HepG2 (cell line): ENCODE data around the gene NR2F1. TPM values are rescaled to one million over a fixed set of nuclear protein-coding genes. Genes with fewer than 3 reads are reported as not detected.

Experiments used
- ATF4 ChIP-seq, 2 experiments: fragments of 450-650 bp in 1 of 2; sonication (generic) in 1 of 2; formaldehyde crosslinking; IDR thresholded peaks; 2 replicates each; pipeline versions ENCODE4 v1.5.0 to v1.8.0; 2020 to 2022; ENCODE audit warnings: mild to moderate bottlenecking in 1 of 2, missing genetic modification reagents in 1 of 2
- FOXJ3 ChIP-seq: sonication (generic); formaldehyde crosslinking; IDR thresholded peaks from 2 replicates; pipeline ENCODE4 v1.4.0; 2020; ENCODE audit warnings: missing genetic modification reagents, mild to moderate bottlenecking, borderline replicate concordance
- GMEB1 ChIP-seq: sonication (generic); formaldehyde crosslinking; IDR thresholded peaks from 2 replicates; pipeline ENCODE4 v1.5.1; 2020; ENCODE audit warnings: missing genetic modification reagents, mild to moderate bottlenecking, borderline replicate concordance
- GPBP1L1 ChIP-seq: sonication (generic); formaldehyde crosslinking; IDR thresholded peaks from 2 replicates; pipeline ENCODE4 v1.5.0; 2020; ENCODE audit warnings: mild to moderate bottlenecking, missing genetic modification reagents
- HDAC2 ChIP-seq: sonication (generic); formaldehyde crosslinking; IDR thresholded peaks from 2 replicates; pipeline ENCODE4 v1.4.0; 2020; ENCODE audit warnings: missing genetic modification reagents
- HMG20A ChIP-seq: IDR thresholded peaks from 2 replicates; pipeline ENCODE4 v1.6.1; 2016; ENCODE audit warnings: borderline replicate concordance
- IRF9 ChIP-seq: sonication (generic); formaldehyde crosslinking; IDR thresholded peaks from 2 replicates; pipeline ENCODE4 v1.8.0; 2022; ENCODE audit warnings: missing genetic modification reagents, mild to moderate bottlenecking, borderline replicate concordance
- KDM1A ChIP-seq: IDR thresholded peaks from 2 replicates; pipeline ENCODE4 v1.6.1; 2016; ENCODE audit warnings: missing compliant biosample characterization
- ZNF558 ChIP-seq: sonication (generic); formaldehyde crosslinking; IDR thresholded peaks from 2 replicates; pipeline ENCODE4 v1.9.0; 2022; ENCODE audit warnings: mild to moderate bottlenecking, missing genetic modification reagents, borderline replicate concordance
- ZNF790 ChIP-seq: sonication (generic); formaldehyde crosslinking; IDR thresholded peaks from 2 replicates; pipeline ENCODE4 v1.8.0; 2022; ENCODE audit warnings: missing genetic modification reagents, mild to moderate bottlenecking, borderline replicate concordance
- polyA plus RNA-seq, 8 experiments: library from polyadenylated mRNA; depleted of rRNA in 3 of 8; stranded (reverse) in 7 of 8; unstranded in 1 of 8; fragments of >200 nt; fragmentation: Illumina TruSeq in 4 of 8; extraction: Trizol in 4 of 8; gene quantifications; 2 replicates each; pipeline versions ENCODE4 v1.2.1 to v1.2.3, GENCODE V29; 2011 to 2016; ENCODE audit warnings: low read depth in 4 of 8, missing spikeins in 1 of 8, mixed read lengths in 1 of 8; ENCODE audit not compliant: insufficient read depth in 1 of 8
- total RNA-seq, 5 experiments: library from RNA; depleted of rRNA; stranded (reverse); fragments of >200 nt; fragmentation: Illumina TruSeq; extraction: Trizol; gene quantifications; 2 replicates each; pipeline ENCODE4 v1.2.3, GENCODE V29; 2016; ENCODE audit warnings: low read depth in 1 of 5
- TF ChIP-seq, protein P1 (sequence below): IDR thresholded peaks from 2 replicates; pipeline ENCODE4 v1.6.1; 2018; ENCODE audit warnings: missing genetic modification reagents
- TF ChIP-seq, protein P2 (sequence below): IDR thresholded peaks from 2 replicates; pipeline ENCODE4 v1.6.1; 2016; ENCODE audit warnings: low read depth

The NR2F1 gene
- total and polyA plus RNA-seq, 2 of the 13 experiments (the other 11 are each of a cell fraction or from before 2014, with no cell fraction given) = 17.1 to 59.7 TPM

DNA sequence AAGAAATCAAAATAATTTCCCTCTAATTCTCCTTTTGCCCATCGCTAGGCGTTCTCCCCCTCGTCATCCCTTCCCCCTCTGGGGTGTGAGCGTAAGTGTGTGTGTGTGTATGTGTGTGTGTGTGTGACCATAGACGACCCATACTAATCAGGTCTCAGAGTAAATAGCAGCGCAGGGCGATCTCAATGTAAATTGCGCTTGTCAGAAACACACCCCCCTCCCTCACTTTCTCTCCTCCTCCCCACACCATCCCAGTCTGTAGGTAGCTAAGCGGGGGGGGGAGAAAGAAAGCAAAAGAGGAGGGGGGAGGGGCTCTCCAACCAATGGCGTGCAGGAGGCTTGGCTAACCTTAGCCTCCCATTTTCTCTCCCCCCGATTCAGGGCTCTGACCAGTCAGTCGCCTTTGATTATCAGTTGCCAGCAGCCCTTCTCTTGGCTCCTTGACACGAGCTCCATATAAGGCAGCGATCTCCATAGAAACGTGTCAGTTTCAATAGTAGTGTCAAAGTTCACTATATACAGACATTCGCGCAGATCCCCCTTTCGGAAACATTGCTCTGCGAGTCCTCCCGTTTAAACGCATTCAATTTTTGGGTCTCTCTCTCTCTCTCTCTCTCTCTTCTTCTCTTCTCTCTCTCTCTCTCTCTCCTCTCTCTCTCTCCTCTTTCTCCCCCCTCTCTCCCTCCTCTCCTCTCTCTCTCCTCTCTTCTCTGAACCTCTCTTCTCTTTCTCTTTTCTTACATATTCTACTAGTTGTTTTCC is at the start of gene NR2F1 (continued):
- TF ChIP-seq, protein P1, sequence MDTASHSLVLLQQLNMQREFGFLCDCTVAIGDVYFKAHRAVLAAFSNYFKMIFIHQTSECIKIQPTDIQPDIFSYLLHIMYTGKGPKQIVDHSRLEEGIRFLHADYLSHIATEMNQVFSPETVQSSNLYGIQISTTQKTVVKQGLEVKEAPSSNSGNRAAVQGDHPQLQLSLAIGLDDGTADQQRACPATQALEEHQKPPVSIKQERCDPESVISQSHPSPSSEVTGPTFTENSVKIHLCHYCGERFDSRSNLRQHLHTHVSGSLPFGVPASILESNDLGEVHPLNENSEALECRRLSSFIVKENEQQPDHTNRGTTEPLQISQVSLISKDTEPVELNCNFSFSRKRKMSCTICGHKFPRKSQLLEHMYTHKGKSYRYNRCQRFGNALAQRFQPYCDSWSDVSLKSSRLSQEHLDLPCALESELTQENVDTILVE = no peak
- TF ChIP-seq IRF9 (CRISPR knock-in tag) (0 out of 2 replicates have a peak, but pooled peaks have one; percentile 29), GPBP1L1 (CRISPR knock-in tag) (no peak), ZNF558 (no peak), ATF4 (CRISPR knock-in tag; IDR thresholded peaks at IDR 0.05) (no peak), ZNF790 (CRISPR knock-in tag) (no peak), HDAC2 (CRISPR knock-in tag) (no peak; the same call in 1 of the 2 replicates), HMG20A (CRISPR knock-in tag) (peak; percentile 44; the same call in 1 of the 2 replicates), GMEB1 (CRISPR knock-in tag) (no peak; the same call in 1 of the 2 replicates), FOXJ3 (CRISPR knock-in tag) (peak; percentile 26; the same call in 1 of the 2 replicates), KDM1A (CRISPR knock-in tag) (0 out of 2 replicates have a peak, but pooled peaks have one; percentile 8)
- TF ChIP-seq, protein P2, sequence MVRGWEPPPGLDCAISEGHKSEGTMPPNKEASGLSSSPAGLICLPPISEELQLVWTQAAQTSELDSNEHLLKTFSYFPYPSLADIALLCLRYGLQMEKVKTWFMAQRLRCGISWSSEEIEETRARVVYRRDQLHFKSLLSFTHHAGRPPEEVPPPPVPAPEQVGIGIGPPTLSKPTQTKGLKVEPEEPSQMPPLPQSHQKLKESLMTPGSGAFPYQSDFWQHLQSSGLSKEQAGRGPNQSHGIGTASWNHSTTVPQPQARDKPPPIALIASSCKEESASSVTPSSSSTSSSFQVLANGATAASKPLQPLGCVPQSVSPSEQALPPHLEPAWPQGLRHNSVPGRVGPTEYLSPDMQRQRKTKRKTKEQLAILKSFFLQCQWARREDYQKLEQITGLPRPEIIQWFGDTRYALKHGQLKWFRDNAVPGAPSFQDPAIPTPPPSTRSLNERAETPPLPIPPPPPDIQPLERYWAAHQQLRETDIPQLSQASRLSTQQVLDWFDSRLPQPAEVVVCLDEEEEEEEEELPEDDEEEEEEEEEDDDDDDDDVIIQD (CRISPR knock-in tag) = peak; percentile 94
